HepG2 (cell line): ENCODE results near the gene RNF40. TPM values are rescaled to one million over a fixed set of nuclear protein-coding genes. Genes with fewer than 3 reads are reported as not detected.

Experiments used
- AHR ChIP-seq: IDR thresholded peaks from 2 replicates; pipeline ENCODE4 v1.6.1; 2018; ENCODE audit warnings: missing genetic modification reagents, missing compliant biosample characterization
- CBFB ChIP-seq: sonication (generic); formaldehyde crosslinking; IDR thresholded peaks from 2 replicates; pipeline ENCODE4 v1.4.0; 2020; ENCODE audit warnings: missing genetic modification reagents
- FIP1L1 ChIP-seq: fragments of 200-400 bp; formaldehyde crosslinking; IDR thresholded peaks from 2 replicates; pipeline ENCODE4 v1.6.1; 2018; ENCODE audit warnings: low read depth, mild to moderate bottlenecking, low read length, moderate library complexity, borderline replicate concordance; ENCODE audit not compliant: insufficient read depth
- KDM1A ChIP-seq: IDR thresholded peaks from 2 replicates; pipeline ENCODE4 v1.6.1; 2016; ENCODE audit warnings: missing compliant biosample characterization
- MBNL3 ChIP-seq: fragments of 250-450 bp; sonication (Bioruptor Pico); conservative IDR thresholded peaks from 2 replicates; pipeline ENCODE4 v1.8.0; 2022; ENCODE audit warnings: mild to moderate bottlenecking, inconsistent platforms
- NFE2 ChIP-seq: sonication (generic); formaldehyde crosslinking; IDR thresholded peaks from 2 replicates; pipeline ENCODE4 v1.4.0; 2020; ENCODE audit warnings: missing genetic modification reagents
- PHF5A ChIP-seq: IDR thresholded peaks from one replicate; pipeline ENCODE4 v1.6.1; 2018; ENCODE audit warnings: low read depth, missing genetic modification reagents; ENCODE audit not compliant: unreplicated experiment
- SIX4 ChIP-seq: sonication (generic); formaldehyde crosslinking; IDR thresholded peaks from 2 replicates; pipeline ENCODE4 v1.4.0; 2020; ENCODE audit warnings: missing genetic modification reagents
- SPEN ChIP-seq: sonication (generic); formaldehyde crosslinking; IDR thresholded peaks from 2 replicates; pipeline ENCODE4 v1.5.1; 2020; ENCODE audit warnings: low read depth, mild to moderate bottlenecking, missing genetic modification reagents
- WIZ ChIP-seq: sonication (generic); formaldehyde crosslinking; IDR thresholded peaks from 2 replicates; pipeline ENCODE4 v1.5.1; 2020; ENCODE audit warnings: mild to moderate bottlenecking, missing genetic modification reagents
- ZBTB1 ChIP-seq: sonication (generic); formaldehyde crosslinking; IDR thresholded peaks from 2 replicates; pipeline ENCODE4 v1.4.0; 2020; ENCODE audit warnings: missing genetic modification reagents, borderline replicate concordance
- ZBTB21 ChIP-seq: sonication (generic); formaldehyde crosslinking; IDR thresholded peaks from 2 replicates; pipeline ENCODE4 v1.4.0; 2020; ENCODE audit warnings: missing genetic modification reagents
- ZBTB8A ChIP-seq: sonication (generic); formaldehyde crosslinking; IDR thresholded peaks from 2 replicates; pipeline ENCODE4 v1.4.0; 2020; ENCODE audit warnings: mild to moderate bottlenecking, low read depth, missing genetic modification reagents, borderline replicate concordance
- ZNF3 ChIP-seq: IDR thresholded peaks from 2 replicates; pipeline ENCODE4 v1.7.0; 2017; ENCODE audit warnings: inconsistent platforms
- ZNF329 ChIP-seq: sonication (generic); formaldehyde crosslinking; IDR thresholded peaks from 2 replicates; pipeline ENCODE4 v1.9.0; 2021; ENCODE audit warnings: low read depth, mild to moderate bottlenecking, missing genetic modification reagents
- ZNF337 ChIP-seq: sonication (generic); formaldehyde crosslinking; IDR thresholded peaks from 2 replicates; pipeline ENCODE4 v1.5.1; 2020; ENCODE audit warnings: missing genetic modification reagents, low read depth, mild to moderate bottlenecking, borderline replicate concordance
- ZNF605 ChIP-seq: sonication (generic); formaldehyde crosslinking; IDR thresholded peaks from 2 replicates; pipeline ENCODE4 v1.8.0; 2022; ENCODE audit warnings: mild to moderate bottlenecking, missing genetic modification reagents
- ZNF737 ChIP-seq: sonication (generic); formaldehyde crosslinking; IDR thresholded peaks from 2 replicates; pipeline ENCODE4 v1.5.0; 2020; ENCODE audit warnings: missing genetic modification reagents, mild to moderate bottlenecking, borderline replicate concordance
- polyA plus RNA-seq, 8 experiments: library from polyadenylated mRNA; depleted of rRNA in 3 of 8; stranded (reverse) in 7 of 8; unstranded in 1 of 8; fragments of >200 nt; fragmentation: Illumina TruSeq in 4 of 8; extraction: Trizol in 4 of 8; gene quantifications; 2 replicates each; pipeline versions ENCODE4 v1.2.1 to v1.2.3, GENCODE V29; 2011 to 2016; ENCODE audit warnings: low read depth in 4 of 8, missing spikeins in 1 of 8, mixed read lengths in 1 of 8; ENCODE audit not compliant: insufficient read depth in 1 of 8
- total RNA-seq, 5 experiments: library from RNA; depleted of rRNA; stranded (reverse); fragments of >200 nt; fragmentation: Illumina TruSeq; extraction: Trizol; gene quantifications; 2 replicates each; pipeline ENCODE4 v1.2.3, GENCODE V29; 2016; ENCODE audit warnings: low read depth in 1 of 5
- TF ChIP-seq, protein P1 (sequence below): sonication (generic); formaldehyde crosslinking; IDR thresholded peaks from 2 replicates; pipeline ENCODE4 v1.4.0; 2020; ENCODE audit warnings: mild to moderate bottlenecking, low read depth, missing genetic modification reagents
- TF ChIP-seq, protein P2 (sequence below): sonication (generic); formaldehyde crosslinking; IDR thresholded peaks from 2 replicates; pipeline ENCODE4 v1.8.1; 2023; ENCODE audit warnings: mild to moderate bottlenecking, missing genetic modification reagents
- TF ChIP-seq, protein P3 (sequence below): sonication (generic); formaldehyde crosslinking; IDR thresholded peaks from 2 replicates; pipeline ENCODE4 v1.5.1; 2020; ENCODE audit warnings: missing genetic modification reagents, mild to moderate bottlenecking, borderline replicate concordance
- TF ChIP-seq, protein P4 (sequence below): sonication (generic); formaldehyde crosslinking; conservative IDR thresholded peaks from 2 replicates; pipeline ENCODE4 v1.4.0; 2020; ENCODE audit warnings: missing genetic modification reagents

The RNF40 gene
- total and polyA plus RNA-seq, 2 of the 13 experiments (the other 11 are each of a cell fraction or from before 2014, with no cell fraction given), result 84.0 to 85.6 TPM

DNA sequence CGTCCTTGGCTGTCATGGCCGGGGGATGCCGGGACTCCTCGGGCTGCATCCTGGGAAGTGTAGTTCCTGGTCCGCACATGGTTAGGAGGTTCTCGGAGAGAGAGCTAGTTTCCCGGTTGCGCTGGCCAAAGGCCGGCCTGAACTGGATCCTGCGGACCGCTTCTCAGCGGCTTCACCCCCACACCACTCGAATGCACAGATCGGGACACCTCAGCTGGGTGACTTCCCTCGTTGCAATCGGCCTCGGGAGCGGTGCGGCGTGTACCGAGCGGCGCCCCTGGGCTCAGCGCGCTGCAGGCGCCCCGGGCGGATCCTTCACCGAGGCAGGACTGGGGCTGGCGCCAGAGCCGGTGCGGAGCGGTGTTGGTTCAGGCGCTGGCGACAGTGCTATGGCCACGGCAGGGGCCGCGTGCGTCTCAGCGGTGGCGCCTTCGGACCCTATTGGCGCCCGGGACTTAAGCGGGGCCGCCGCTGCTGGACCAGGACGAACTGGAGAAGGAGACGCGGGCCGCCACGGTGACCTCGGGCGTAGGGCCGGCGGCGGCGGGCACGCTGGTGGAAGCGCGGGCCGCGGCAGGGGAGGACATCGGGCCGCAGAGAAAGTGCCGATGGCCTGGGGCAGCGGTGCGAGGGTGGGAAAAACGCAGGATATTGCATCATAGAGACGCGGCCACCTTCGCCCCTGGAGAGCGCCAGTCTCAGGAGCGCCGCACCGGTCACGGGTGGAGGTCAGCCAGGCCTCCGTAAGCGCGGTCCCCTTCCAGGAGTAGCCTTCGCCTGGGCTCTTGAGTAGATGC lies 13.5 kb downstream of the RNF40 start (continued):
- TF ChIP-seq FIP1L1, result peak; percentile 78; the same call in 1 of the 2 replicates
- 0 out of 2 replicates have a peak, but pooled peaks have one; percentile 22 for TF ChIP-seq ZBTB21
- TF ChIP-seq, protein P1, sequence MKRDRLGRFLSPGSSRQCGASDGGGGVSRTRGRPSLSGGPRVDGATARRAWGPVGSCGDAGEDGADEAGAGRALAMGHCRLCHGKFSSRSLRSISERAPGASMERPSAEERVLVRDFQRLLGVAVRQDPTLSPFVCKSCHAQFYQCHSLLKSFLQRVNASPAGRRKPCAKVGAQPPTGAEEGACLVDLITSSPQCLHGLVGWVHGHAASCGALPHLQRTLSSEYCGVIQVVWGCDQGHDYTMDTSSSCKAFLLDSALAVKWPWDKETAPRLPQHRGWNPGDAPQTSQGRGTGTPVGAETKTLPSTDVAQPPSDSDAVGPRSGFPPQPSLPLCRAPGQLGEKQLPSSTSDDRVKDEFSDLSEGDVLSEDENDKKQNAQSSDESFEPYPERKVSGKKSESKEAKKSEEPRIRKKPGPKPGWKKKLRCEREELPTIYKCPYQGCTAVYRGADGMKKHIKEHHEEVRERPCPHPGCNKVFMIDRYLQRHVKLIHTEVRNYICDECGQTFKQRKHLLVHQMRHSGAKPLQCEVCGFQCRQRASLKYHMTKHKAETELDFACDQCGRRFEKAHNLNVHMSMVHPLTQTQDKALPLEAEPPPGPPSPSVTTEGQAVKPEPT (CRISPR knock-in tag), result peak; percentile 97
- TF ChIP-seq, protein P2, sequence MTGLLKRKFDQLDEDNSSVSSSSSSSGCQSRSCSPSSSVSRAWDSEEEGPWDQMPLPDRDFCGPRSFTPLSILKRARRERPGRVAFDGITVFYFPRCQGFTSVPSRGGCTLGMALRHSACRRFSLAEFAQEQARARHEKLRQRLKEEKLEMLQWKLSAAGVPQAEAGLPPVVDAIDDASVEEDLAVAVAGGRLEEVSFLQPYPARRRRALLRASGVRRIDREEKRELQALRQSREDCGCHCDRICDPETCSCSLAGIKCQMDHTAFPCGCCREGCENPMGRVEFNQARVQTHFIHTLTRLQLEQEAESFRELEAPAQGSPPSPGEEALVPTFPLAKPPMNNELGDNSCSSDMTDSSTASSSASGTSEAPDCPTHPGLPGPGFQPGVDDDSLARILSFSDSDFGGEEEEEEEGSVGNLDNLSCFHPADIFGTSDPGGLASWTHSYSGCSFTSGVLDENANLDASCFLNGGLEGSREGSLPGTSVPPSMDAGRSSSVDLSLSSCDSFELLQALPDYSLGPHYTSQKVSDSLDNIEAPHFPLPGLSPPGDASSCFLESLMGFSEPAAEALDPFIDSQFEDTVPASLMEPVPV (CRISPR knock-in tag), result peak; percentile 88
- TF ChIP-seq ZBTB1, result no peak; the same call in 1 of the 2 replicates
- TF ChIP-seq ZNF337 (CRISPR knock-in tag), result peak; percentile 97
- peak; percentile 39; the same call in 1 of the 2 replicates for TF ChIP-seq ZNF329 (CRISPR knock-in tag)
- peak; percentile 39 for TF ChIP-seq CBFB (CRISPR knock-in tag)
- TF ChIP-seq SIX4 (CRISPR knock-in tag), result peak; percentile 24; the same call in 1 of the 2 replicates
- TF ChIP-seq, protein P3, sequence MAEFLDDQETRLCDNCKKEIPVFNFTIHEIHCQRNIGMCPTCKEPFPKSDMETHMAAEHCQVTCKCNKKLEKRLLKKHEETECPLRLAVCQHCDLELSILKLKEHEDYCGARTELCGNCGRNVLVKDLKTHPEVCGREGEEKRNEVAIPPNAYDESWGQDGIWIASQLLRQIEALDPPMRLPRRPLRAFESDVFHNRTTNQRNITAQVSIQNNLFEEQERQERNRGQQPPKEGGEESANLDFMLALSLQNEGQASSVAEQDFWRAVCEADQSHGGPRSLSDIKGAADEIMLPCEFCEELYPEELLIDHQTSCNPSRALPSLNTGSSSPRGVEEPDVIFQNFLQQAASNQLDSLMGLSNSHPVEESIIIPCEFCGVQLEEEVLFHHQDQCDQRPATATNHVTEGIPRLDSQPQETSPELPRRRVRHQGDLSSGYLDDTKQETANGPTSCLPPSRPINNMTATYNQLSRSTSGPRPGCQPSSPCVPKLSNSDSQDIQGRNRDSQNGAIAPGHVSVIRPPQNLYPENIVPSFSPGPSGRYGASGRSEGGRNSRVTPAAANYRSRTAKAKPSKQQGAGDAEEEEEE, result no peak
- TF ChIP-seq WIZ (CRISPR knock-in tag), result peak; percentile 93
- no peak; the same call in 1 of the 2 replicates for TF ChIP-seq ZNF3
- TF ChIP-seq ZBTB8A, result no peak
- no peak for TF ChIP-seq ZNF737 (CRISPR knock-in tag)
- TF ChIP-seq SPEN (CRISPR knock-in tag), result peak; percentile 87
- TF ChIP-seq PHF5A, result no peak
- TF ChIP-seq AHR (CRISPR knock-in tag), result peak; percentile 95
- TF ChIP-seq, protein P4, sequence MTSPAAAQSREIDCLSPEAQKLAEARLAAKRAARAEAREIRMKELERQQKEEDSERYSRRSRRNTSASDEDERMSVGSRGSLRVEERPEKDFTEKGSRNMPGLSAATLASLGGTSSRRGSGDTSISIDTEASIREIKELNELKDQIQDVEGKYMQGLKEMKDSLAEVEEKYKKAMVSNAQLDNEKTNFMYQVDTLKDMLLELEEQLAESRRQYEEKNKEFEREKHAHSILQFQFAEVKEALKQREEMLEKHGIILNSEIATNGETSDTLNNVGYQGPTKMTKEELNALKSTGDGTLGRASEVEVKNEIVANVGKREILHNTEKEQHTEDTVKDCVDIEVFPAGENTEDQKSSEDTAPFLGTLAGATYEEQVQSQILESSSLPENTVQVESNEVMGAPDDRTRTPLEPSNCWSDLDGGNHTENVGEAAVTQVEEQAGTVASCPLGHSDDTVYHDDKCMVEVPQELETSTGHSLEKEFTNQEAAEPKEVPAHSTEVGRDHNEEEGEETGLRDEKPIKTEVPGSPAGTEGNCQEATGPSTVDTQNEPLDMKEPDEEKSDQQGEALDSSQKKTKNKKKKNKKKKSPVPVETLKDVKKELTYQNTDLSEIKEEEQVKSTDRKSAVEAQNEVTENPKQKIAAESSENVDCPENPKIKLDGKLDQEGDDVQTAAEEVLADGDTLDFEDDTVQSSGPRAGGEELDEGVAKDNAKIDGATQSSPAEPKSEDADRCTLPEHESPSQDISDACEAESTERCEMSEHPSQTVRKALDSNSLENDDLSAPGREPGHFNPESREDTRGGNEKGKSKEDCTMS, result peak; percentile 37; the same call in 1 of the 2 replicates
- TF ChIP-seq KDM1A, result no peak
- TF ChIP-seq MBNL3, result no peak
- TF ChIP-seq ZNF605 (CRISPR knock-in tag), result no peak; the same call in 1 of the 2 replicates
- TF ChIP-seq NFE2 (CRISPR knock-in tag), result peak; percentile 47; the same call in 1 of the 2 replicates
